ENCODE measurements around the gene L3MBTL3.

DNA sequence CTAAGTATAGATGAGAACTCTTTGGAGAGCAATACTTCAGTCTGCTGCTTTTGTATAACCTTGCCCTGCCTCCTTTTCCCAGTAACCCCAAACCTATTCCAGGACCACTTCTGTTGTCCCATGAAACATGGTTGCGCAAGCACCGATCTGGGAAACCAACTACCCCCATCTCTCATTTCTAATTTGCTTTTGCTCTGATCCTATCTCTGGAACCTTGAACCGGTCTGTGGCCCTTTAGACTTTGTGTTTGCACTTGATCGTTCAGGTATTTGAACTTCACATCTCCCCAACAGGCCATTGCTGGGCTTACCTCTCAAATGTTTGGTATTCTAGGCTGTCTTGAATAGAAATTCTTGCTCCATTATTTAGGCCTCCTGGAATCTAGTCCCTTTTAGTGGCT is 25.0 kb downstream of the L3MBTL3 start:
- TF ChIP-seq RARB (CRISPR knock-in tag; IDR thresholded peaks at IDR 0.05), result no peak
- no peak for TF ChIP-seq ZFP3 (CRISPR knock-in tag; IDR thresholded peaks at IDR 0.05)
- TF ChIP-seq, protein P1, sequence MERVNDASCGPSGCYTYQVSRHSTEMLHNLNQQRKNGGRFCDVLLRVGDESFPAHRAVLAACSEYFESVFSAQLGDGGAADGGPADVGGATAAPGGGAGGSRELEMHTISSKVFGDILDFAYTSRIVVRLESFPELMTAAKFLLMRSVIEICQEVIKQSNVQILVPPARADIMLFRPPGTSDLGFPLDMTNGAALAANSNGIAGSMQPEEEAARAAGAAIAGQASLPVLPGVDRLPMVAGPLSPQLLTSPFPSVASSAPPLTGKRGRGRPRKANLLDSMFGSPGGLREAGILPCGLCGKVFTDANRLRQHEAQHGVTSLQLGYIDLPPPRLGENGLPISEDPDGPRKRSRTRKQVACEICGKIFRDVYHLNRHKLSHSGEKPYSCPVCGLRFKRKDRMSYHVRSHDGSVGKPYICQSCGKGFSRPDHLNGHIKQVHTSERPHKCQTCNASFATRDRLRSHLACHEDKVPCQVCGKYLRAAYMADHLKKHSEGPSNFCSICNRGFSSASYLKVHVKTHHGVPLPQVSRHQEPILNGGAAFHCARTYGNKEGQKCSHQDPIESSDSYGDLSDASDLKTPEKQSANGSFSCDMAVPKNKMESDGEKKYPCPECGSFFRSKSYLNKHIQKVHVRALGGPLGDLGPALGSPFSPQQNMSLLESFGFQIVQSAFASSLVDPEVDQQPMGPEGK (CRISPR knock-in tag; IDR thresholded peaks at IDR 0.05; ENCODE audit: borderline replicate concordance), result no peak
- TF ChIP-seq ZNF70 (CRISPR knock-in tag; IDR thresholded peaks at IDR 0.05), result no peak
- no peak for TF ChIP-seq TCF4 (CRISPR knock-in tag; IDR thresholded peaks at IDR 0.05; ENCODE audit: borderline replicate concordance)
- TF ChIP-seq ZNF8 (CRISPR knock-in tag; IDR thresholded peaks at IDR 0.05), result no peak
- TF ChIP-seq GLIS3 (CRISPR knock-in tag; IDR thresholded peaks at IDR 0.05), result no peak
- TF ChIP-seq ISL1 (CRISPR knock-in tag; IDR thresholded peaks at IDR 0.05), result no peak
- TF ChIP-seq ARNTL (CRISPR knock-in tag; IDR thresholded peaks at IDR 0.05; ENCODE audit: borderline replicate concordance, low read depth), result no peak
- TF ChIP-seq SNAI2 (CRISPR knock-in tag; IDR thresholded peaks at IDR 0.05), result no peak
- TF ChIP-seq, protein P2, sequence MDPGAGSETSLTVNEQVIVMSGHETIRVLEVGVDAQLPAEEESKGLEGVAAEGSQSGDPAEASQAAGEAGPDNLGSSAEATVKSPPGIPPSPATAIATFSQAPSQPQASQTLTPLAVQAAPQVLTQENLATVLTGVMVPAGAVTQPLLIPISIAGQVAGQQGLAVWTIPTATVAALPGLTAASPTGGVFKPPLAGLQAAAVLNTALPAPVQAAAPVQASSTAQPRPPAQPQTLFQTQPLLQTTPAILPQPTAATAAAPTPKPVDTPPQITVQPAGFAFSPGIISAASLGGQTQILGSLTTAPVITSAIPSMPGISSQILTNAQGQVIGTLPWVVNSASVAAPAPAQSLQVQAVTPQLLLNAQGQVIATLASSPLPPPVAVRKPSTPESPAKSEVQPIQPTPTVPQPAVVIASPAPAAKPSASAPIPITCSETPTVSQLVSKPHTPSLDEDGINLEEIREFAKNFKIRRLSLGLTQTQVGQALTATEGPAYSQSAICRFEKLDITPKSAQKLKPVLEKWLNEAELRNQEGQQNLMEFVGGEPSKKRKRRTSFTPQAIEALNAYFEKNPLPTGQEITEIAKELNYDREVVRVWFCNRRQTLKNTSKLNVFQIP (CRISPR knock-in tag; IDR thresholded peaks at IDR 0.05; ENCODE audit: borderline replicate concordance, low read depth), result no peak
